ENCODE results near the gene MAP2K6.

The MAP2K6 gene

DNA sequence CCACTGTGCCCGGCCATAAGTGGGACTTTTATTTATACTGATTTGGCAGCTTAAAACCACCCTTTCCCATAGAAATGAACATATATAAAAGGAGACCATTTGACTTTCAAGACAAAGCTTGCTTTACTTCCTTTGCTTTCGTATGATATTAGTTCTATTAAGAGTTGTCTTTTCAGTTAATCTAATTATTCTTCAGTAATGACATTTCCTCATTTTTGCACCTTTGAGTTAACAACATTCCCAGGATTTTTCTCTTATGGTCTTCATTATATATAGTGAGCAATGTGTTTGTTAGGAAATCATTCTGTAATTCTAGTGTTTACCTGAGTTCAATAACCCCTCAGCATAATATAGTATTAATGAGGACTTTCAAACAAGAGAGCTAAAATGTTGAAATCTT lies 173.8 kb downstream of the MAP2K6 start:
- DNase-seq, result no peak

DNA sequence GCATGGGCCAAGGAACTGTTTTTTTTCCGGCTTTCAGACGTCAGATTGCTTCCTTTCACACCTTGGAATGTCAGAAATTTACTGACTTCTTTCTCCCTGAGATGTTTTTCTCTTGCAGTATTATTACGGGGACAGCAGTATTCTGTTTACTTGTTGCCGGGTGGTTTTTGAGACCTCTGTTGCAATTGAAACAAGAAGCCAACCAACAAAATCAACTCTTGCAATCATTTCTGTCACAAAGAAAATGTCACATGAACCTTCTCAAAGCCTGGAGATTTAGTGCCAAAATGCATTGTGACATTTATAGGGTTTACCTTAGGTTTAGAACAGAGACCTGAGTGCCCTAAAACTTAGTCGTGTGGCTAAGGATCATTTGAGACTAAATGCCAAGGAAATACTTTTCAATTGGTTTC lies 174.3 kb downstream of the MAP2K6 start:
- no peak for DNase-seq

DNA sequence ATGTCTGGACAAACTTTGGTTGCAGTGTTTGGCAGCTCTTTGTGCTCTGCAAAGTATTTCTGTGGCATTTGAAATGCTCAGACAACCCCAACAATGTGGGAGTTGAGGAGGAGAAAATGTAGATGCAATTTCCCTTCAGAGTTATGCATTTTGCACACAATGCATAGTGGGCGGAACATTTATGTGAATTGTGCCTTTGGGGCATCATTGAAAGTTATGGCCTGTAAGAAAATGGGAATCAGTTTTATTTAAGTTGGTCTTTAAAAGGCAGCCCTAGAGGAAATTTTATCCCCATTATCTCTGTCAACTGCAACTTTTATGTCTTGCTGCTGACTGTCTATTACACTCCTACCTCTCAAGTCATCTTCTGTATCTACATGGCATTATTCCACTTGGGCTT lies 176.2 kb downstream of the MAP2K6 start:
- no peak for DNase-seq

DNA sequence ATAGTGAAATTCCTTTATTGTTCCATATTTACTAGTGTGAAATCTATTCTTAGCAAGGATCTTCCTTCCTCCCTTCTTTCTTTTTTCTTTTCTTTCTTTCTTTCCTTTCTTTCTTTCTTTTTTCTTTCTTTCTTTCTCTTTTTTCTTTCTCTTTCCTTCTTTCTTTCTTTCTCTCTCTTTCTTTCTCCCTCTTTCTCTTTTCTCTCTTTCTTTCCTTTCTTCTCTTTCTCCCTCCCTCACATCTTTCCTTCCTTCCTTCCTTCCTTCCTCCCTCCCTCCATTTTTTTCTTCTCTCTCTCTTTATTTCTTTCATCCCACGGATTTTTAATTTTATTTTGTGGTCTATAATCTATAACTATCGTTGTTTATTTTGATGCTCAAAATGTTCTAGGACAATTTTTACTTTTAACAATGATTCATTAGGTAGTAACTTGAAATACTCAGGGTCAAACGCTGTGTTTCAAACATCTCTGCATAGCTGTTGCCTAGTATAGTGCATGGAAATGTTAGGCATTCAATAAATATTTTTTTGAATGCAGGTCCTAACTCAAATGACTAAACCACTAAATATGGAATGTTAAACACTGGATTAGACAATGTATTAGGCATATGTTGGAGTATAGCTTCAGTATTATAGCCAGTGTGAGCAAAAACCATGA lies 178.3 kb downstream of the MAP2K6 start:
- no peak for DNase-seq

DNA sequence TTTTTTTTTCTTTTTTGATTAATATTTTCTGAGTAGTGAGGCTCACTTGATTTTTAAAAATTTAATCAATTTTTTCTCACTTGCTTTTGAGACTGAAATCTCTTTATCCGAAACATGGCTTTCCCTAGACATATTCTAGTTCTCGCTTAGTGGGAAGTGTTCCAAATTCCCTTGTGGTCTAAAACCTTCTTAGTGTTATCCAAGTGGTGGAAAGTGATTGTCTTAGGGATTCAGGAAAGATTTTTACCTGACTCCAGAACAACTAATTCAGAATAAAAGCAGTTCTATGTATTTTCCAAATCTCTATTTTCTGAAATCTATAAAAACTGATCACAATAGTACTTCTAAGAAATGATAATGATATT lies 178.8 kb downstream of the MAP2K6 start:
- no peak for DNase-seq

DNA sequence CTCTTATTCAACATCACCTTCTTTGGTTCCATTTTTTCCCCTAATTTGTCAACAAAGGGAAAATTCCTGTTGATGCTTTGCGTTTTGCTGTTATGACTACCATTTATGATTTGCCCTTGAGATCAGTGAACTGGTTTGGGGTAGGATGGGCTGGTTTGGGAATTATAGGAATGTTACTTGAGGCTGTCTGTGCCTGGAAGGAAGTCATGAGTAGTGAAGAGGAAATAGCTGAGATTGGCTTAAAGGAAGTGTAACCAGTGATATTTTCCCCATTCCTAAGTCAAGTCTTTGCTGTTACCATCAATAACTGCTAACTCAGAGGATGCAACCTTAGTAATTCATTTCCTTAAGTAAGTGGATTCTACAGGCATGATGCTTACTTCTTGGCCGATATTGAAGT lies 179.2 kb downstream of the MAP2K6 start:
- no peak for DNase-seq

DNA sequence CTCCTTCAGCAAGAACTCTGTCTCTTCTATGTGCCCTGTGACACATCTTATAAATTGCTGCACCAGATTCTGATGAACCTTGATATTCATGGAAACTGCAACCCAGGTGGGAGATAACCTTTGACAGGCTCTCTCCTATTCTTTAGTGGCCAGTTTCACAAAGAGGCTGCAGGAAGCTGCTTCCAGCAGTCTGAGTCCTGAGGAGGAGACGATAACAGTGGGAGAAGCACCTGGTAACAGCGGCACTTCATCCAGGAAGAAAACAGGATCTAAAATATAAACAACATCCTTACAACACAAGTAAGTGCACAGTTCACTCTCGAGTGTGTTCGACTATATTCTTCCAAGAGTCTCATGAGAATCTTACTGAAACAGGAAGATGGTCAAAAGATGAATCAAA lies 180.1 kb downstream of the MAP2K6 start:
- no peak for DNase-seq

DNA sequence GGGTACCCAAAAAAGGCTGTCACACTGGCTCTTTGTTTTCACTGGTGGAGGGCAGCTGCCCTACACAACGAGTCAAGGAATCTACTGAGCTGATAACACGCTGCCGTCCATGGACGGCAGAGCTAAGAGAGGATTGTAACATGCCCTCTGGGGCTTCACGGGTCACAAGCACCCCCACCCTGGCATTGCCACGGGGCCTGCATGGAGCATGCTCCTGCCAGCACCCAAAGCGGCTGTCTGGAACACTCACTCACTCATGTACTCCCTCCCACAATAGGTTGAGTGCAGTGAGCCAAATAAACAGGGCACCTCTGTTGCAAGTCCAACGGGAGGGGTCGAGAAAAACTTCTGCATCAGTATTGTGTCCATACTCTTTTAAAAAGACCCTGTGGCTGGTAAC lies 181.6 kb downstream of the MAP2K6 start:
- DNase-seq, result no peak

DNA sequence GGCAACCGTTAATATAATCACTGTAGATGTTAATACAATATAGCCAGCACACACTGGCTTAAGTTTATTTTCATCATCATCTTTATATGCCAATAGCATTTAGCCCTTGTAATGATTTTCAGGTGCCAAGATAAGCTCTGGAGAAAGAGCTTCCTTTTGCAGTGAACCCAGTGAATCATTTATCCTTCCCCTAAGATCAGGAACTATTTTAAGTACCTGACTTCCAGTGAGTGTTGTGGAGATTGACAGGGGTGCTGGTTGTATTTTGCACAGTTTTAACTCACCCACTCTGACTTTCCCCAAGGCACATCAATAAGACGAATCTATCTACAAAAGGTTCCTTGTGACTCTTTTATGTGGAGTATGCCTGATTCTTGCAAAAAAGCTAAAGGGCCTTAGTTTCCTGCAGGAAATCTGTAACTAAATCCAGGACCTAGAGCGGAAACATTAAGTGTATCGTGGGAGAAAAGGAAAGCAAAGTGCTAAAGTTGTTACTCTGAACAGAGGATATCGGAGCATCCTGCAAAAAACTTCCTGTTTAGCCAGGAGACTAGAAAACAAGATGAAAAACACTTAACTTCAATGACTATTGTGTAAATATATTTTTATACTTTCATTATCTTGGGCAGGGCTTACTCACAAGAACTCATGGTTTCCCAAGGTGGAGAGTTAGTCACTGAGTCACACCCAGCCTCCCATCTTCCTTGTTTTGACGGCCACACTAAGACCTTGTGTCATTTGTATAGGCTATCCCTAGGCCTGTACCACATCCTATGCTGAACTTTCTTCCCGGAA lies 183.6 kb downstream of the MAP2K6 start:
- DNase-seq, result no peak

DNA sequence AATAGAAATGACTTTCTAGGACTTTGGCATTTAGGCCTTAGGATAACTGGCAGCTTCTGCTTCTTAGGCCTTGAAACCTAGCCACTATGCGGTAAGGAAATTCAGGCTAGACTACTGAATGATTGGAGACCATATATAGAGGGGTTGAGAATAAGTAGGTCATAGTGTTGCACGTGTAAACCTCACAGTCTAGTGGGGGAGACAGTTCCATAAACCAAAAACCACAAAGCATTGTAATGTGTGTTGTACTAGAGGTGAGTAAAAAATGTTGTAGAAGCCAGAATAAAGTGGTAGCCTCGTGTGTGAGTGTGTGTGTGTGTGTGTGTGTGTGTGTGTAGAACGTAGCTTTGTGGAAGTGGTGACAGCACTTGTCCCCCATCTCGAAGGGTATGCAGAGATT lies 188.5 kb downstream of the MAP2K6 start:
- DNase-seq, result no peak
